HepG2 (cell line): ENCODE results near the gene YEATS2. TPM values are rescaled to one million over a fixed set of nuclear protein-coding genes. Genes with fewer than 3 reads are reported as not detected.

ENCODE experiments used
- ATAC-seq: fragments of 200-7000 bp; cut with Tn5 transposase; 3 replicates; pipeline ENCODE4 v1.9.1; 2020; ENCODE audit warnings: mild to moderate bottlenecking, moderate library complexity
- BruUV-seq: library from RNA; stranded (reverse); fragments of 400-500 nt; replicated peaks from 2 replicates; lab custom pipeline; 2021; lab: Mats Ljungman, UMichigan
- CTCF ChIA-PET: fragments of 300-600 bp; formaldehyde crosslinking; extraction: SDS; loops from one replicate; lab custom pipeline; 2021; ENCODE audit warnings: low total read pairs, inconsistent platforms, low intra/inter-chr PET ratio; lab: Yijun Ruan, JAX
- POLR2A ChIA-PET: fragments of 350-600 bp; sonication (Branson Sonifier 250); formaldehyde crosslinking; loops from one replicate; lab custom pipeline; 2020; ENCODE audit warnings: antibody characterized with exemption, inconsistent platforms; lab: Yijun Ruan, JAX
- DNase-seq: peaks from one replicate; pipeline ENCODE4 v3.0.0-alpha.2; 2015; ENCODE audit warnings: low spot score
- FAIRE-seq: peaks from 3 replicates; lab custom pipeline; 2011; peaks lifted over from hg19 to GRCh38; lab: Jason Lieb, UNC
- H2AFZ ChIP-seq: one replicate; pipeline ENCODE4 v1.6.1; 2011; ENCODE audit warnings: low read length, inconsistent platforms
- H3K27ac ChIP-seq: fragments of 300-600 bp; 3 replicates; pipeline ENCODE4 v1.8.0; 2011; ENCODE audit warnings: mixed run types, mild to moderate bottlenecking, mixed read lengths, low read length, inconsistent platforms; ENCODE audit not compliant: insufficient read depth; ENCODE audit errors: extremely low read length
- H3K27me3 ChIP-seq, 2 experiments: fragments of 200-600 bp in 1 of 2; 2 replicates in 1 of 2; 3 replicates in 1 of 2; pipeline versions ENCODE4 v1.6.0 to v1.8.0; 2011; ENCODE audit warnings: low read length in 2 of 2, mild to moderate bottlenecking in 2 of 2, moderate library complexity in 2 of 2, inconsistent platforms in 1 of 2; ENCODE audit not compliant: insufficient read depth in 2 of 2, control insufficient read depth in 1 of 2
- H3K36me3 ChIP-seq, 2 experiments: fragments of 200-600 bp in 1 of 2; replicated peaks in 1 of 2; 2 replicates in 1 of 2; 3 replicates in 1 of 2; pipeline versions ENCODE4 v1.5.1 to v1.8.0; 2011; ENCODE audit warnings: low read length in 2 of 2, inconsistent platforms in 1 of 2; ENCODE audit not compliant: insufficient read depth in 2 of 2, control insufficient read depth in 1 of 2
- H3K4me1 ChIP-seq: 2 replicates; pipeline ENCODE4 v1.5.1; 2012; ENCODE audit warnings: low read length, inconsistent platforms; ENCODE audit not compliant: insufficient read depth
- H3K4me2 ChIP-seq: 2 replicates; pipeline ENCODE4 v1.6.0; 2011; ENCODE audit warnings: low read depth, low read length, inconsistent platforms
- H3K4me3 ChIP-seq, 3 experiments: fragments of 200-600 bp in 1 of 3; sonication (generic), shearing (Covaris generic) in 1 of 3; replicated peaks in 1 of 3; 2 replicates each; pipeline ENCODE4 v1.5.1; 2011 to 2016; ENCODE audit warnings: low read length in 3 of 3, inconsistent platforms in 2 of 3, low read depth in 2 of 3, mild to moderate bottlenecking in 2 of 3, control low read depth in 1 of 3, mixed read lengths in 1 of 3; ENCODE audit not compliant: insufficient read depth in 1 of 3
- H3K79me2 ChIP-seq: one replicate; pipeline ENCODE4 v1.6.1; 2011; ENCODE audit warnings: low read length, inconsistent platforms; ENCODE audit not compliant: insufficient read depth
- H3K9ac ChIP-seq: 2 replicates; pipeline ENCODE4 v1.6.0; 2011; ENCODE audit warnings: mild to moderate bottlenecking, low read depth, low read length, inconsistent platforms; ENCODE audit not compliant: insufficient read depth
- H3K9me3 ChIP-seq: 2 replicates; pipeline ENCODE4 v1.5.1; 2012; ENCODE audit warnings: mild to moderate bottlenecking, low read length
- H4K20me1 ChIP-seq: 2 replicates; pipeline ENCODE4 v1.6.0; 2011; ENCODE audit warnings: inconsistent platforms, mild to moderate bottlenecking, low read length, moderate library complexity; ENCODE audit not compliant: insufficient read depth
- ELF1 ChIP-seq: sonication (generic); formaldehyde crosslinking; IDR thresholded peaks from 2 replicates; pipeline ENCODE4 v1.4.0; 2020; ENCODE audit warnings: missing genetic modification reagents
- MEF2D ChIP-seq: sonication (generic); formaldehyde crosslinking; IDR thresholded peaks from 2 replicates; pipeline ENCODE4 v1.5.1; 2020; ENCODE audit warnings: mild to moderate bottlenecking, missing genetic modification reagents
- NCOA1 ChIP-seq: sonication (generic); formaldehyde crosslinking; IDR thresholded peaks from 2 replicates; pipeline ENCODE4 v1.9.0; 2021; ENCODE audit warnings: missing genetic modification reagents
- NR2C2 ChIP-seq: sonication (generic); formaldehyde crosslinking; IDR thresholded peaks from 2 replicates; pipeline ENCODE4 v1.4.0; 2020; ENCODE audit warnings: missing genetic modification reagents, mild to moderate bottlenecking, moderate library complexity, borderline replicate concordance
- REPIN1 ChIP-seq: sonication (generic); formaldehyde crosslinking; IDR thresholded peaks from 2 replicates; pipeline ENCODE4 v1.8.0; 2022; ENCODE audit warnings: missing genetic modification reagents, low read depth, mild to moderate bottlenecking, borderline replicate concordance
- ZNF556 ChIP-seq: sonication (generic); formaldehyde crosslinking; IDR thresholded peaks from 2 replicates; pipeline ENCODE4 v1.4.0; 2020; ENCODE audit warnings: mild to moderate bottlenecking, missing genetic modification reagents, borderline replicate concordance
- ZNF615 ChIP-seq: sonication (generic); formaldehyde crosslinking; IDR thresholded peaks from 2 replicates; pipeline ENCODE4 v1.5.0; 2020; ENCODE audit warnings: mild to moderate bottlenecking, missing genetic modification reagents, borderline replicate concordance
- WGBS: methylation state at CpG from one replicate; pipeline ENCODE4 v1.1.6; 2017; ENCODE audit warnings: low lambda C conversion rate; 5-methylcytosine and 5-hydroxymethylcytosine counted together
- in situ Hi-C: cut with HindIII; loops from 2 replicates; pipeline ENCODE4 v1.10.0; 2017; ENCODE audit warnings: low pct_unique_long_range_greater_than_20kb; ENCODE audit not compliant: extremely low pct_ligation_motif_present
- intact Hi-C: fragments of 100-400 bp; cut with micrococcal nuclease; formaldehyde crosslinking; loops from one replicate; pipeline ENCODE4 v1.10.0; 2022; ENCODE audit not compliant: unreplicated experiment
- polyA plus RNA-seq, 8 experiments: library from polyadenylated mRNA; depleted of rRNA in 3 of 8; stranded (reverse) in 7 of 8; unstranded in 1 of 8; fragments of >200 nt; fragmentation: Illumina TruSeq in 4 of 8; extraction: Trizol in 4 of 8; gene quantifications; 2 replicates each; pipeline versions ENCODE4 v1.2.1 to v1.2.3, GENCODE V29; 2011 to 2016; ENCODE audit warnings: low read depth in 4 of 8, missing spikeins in 1 of 8, mixed read lengths in 1 of 8; ENCODE audit not compliant: insufficient read depth in 1 of 8
- total RNA-seq, 5 experiments: library from RNA; depleted of rRNA; stranded (reverse); fragments of >200 nt; fragmentation: Illumina TruSeq; extraction: Trizol; gene quantifications; 2 replicates each; pipeline ENCODE4 v1.2.3, GENCODE V29; 2016; ENCODE audit warnings: low read depth in 1 of 5
- TF ChIP-seq, protein P1 (sequence below): sonication (generic); formaldehyde crosslinking; IDR thresholded peaks from 2 replicates; pipeline ENCODE4 v1.5.0; 2020; ENCODE audit warnings: missing genetic modification reagents, mild to moderate bottlenecking, borderline replicate concordance
- TF ChIP-seq, protein P2 (sequence below): IDR thresholded peaks from 2 replicates; pipeline ENCODE4 v1.6.1; 2016; ENCODE audit warnings: low read depth
- TF ChIP-seq, protein P3 (sequence below), 2 experiments: sonication (generic) in 1 of 2; formaldehyde crosslinking in 1 of 2; IDR thresholded peaks; 2 replicates each; pipeline versions ENCODE4 v1.4.0 to v1.6.1; 2018 to 2020; ENCODE audit warnings: missing genetic modification reagents in 2 of 2, borderline replicate concordance in 1 of 2, low read depth in 1 of 2, mild to moderate bottlenecking in 1 of 2, missing biosample characterization in 1 of 2
- TF ChIP-seq, protein P4 (sequence below): IDR thresholded peaks from 2 replicates; pipeline ENCODE4 v1.6.1; 2016; ENCODE audit warnings: missing compliant biosample characterization, missing genetic modification reagents, borderline replicate concordance

The YEATS2 gene
- total and polyA plus RNA-seq, 2 of the 13 experiments (the other 11 are each of a cell fraction or from before 2014, with no cell fraction given): 18.6 to 33.7 TPM

DNA sequence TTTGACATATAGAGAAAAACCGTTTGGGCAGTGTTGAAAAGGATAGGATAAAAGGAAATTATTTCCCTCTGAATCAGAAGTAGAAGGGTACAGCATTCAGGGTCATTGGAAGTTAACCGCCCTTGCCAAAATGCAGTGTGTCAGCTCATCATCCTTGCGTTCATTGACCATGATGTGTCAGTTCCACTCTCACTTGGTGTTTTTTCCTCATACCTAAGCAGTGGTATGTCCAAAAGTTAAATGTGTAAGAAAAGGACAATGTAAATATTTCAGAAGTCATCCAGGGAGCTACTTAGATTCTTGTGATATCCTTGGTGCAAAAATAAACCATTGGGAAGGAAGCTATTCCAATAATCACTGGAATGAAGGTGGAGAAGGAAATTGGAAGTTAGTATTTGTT, 77.0 kb downstream of the YEATS2 start:
- no peak for ATAC-seq
- H4K20me1 ChIP-seq: no peaks in the 10 kb centered on the region
- in situ Hi-C loops: no loop called here

DNA sequence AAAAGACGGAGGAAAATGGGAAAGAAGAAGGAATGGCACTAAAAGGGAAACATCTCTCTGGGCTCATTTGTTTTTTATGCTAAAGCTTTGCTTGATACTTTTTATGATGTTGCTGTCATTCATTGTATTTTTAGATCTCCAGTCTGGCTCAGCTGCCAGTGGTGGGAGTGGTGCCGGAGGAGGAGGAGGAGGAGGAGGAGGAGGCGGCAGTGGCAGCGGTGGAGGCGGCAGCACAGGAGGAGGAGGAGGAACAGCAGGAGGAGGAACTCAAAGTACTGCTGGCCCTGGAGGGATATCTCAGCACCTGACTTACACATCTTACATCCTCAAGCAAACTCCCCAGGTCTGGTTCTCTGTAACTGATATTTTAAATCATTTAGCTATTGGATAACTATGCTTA, 78.2 kb downstream of the YEATS2 start:
- no peak for ATAC-seq
- POLR2A ChIA-PET: no interaction called here
- TF ChIP-seq, protein P1, sequence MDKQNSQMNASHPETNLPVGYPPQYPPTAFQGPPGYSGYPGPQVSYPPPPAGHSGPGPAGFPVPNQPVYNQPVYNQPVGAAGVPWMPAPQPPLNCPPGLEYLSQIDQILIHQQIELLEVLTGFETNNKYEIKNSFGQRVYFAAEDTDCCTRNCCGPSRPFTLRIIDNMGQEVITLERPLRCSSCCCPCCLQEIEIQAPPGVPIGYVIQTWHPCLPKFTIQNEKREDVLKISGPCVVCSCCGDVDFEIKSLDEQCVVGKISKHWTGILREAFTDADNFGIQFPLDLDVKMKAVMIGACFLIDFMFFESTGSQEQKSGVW: no peak
- TF ChIP-seq, protein P2, sequence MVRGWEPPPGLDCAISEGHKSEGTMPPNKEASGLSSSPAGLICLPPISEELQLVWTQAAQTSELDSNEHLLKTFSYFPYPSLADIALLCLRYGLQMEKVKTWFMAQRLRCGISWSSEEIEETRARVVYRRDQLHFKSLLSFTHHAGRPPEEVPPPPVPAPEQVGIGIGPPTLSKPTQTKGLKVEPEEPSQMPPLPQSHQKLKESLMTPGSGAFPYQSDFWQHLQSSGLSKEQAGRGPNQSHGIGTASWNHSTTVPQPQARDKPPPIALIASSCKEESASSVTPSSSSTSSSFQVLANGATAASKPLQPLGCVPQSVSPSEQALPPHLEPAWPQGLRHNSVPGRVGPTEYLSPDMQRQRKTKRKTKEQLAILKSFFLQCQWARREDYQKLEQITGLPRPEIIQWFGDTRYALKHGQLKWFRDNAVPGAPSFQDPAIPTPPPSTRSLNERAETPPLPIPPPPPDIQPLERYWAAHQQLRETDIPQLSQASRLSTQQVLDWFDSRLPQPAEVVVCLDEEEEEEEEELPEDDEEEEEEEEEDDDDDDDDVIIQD (CRISPR knock-in tag): no peak
- TF ChIP-seq, protein P3, sequence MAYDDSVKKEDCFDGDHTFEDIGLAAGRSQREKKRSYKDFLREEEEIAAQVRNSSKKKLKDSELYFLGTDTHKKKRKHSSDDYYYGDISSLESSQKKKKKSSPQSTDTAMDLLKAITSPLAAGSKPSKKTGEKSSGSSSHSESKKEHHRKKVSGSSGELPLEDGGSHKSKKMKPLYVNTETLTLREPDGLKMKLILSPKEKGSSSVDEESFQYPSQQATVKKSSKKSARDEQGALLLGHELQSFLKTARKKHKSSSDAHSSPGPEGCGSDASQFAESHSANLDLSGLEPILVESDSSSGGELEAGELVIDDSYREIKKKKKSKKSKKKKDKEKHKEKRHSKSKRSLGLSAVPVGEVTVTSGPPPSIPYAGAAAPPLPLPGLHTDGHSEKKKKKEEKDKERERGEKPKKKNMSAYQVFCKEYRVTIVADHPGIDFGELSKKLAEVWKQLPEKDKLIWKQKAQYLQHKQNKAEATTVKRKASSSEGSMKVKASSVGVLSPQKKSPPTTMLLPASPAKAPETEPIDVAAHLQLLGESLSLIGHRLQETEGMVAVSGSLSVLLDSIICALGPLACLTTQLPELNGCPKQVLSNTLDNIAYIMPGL (CRISPR knock-in tag; IDR thresholded peaks at IDR 0.05; ENCODE audit: borderline replicate concordance in 1 of 2, low read depth in 1 of 2): no peak
- no peak for TF ChIP-seq ZNF615
- TF ChIP-seq, protein P4, sequence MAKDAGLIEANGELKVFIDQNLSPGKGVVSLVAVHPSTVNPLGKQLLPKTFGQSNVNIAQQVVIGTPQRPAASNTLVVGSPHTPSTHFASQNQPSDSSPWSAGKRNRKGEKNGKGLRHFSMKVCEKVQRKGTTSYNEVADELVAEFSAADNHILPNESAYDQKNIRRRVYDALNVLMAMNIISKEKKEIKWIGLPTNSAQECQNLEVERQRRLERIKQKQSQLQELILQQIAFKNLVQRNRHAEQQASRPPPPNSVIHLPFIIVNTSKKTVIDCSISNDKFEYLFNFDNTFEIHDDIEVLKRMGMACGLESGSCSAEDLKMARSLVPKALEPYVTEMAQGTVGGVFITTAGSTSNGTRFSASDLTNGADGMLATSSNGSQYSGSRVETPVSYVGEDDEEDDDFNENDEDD: no peak
- no peak for TF ChIP-seq MEF2D
- no peak for TF ChIP-seq REPIN1
- TF ChIP-seq NCOA1 (CRISPR knock-in tag): no peak
- TF ChIP-seq NR2C2 (CRISPR knock-in tag): no peak
- no peak for TF ChIP-seq ELF1 (CRISPR knock-in tag)

More for the DNA sequence above, 77.0 kb downstream of the YEATS2 start:
- ChIA-PET CTCF (no interaction called here), POLR2A (no interaction called here)
- Histone ChIP-seq H3K4me2 (no peak overlapping the region), H3K4me1 (no peaks in the 10 kb centered on the region), H3K36me3 (peaks cover 16 to 68% of the 10 kb centered on the region in 2 experiments), H3K27me3 (no peaks in the 10 kb centered on the region), H3K9me3 (no peaks in the 10 kb centered on the region), H3K27ac (no peak overlapping the region), H3K79me2 (no peaks in the 10 kb centered on the region), H3K4me3 (no peak overlapping the region), H2AFZ (no peak overlapping the region), H3K9ac (no peak overlapping the region)
- intact Hi-C loops: no loop called here
- no peak for TF ChIP-seq ZNF556 (CRISPR knock-in tag)
- WGBS: 82% methylated on average over 3 of the region's 3 CpGs
- FAIRE-seq (no peak), DNase-seq (no peak)
- no TSS peak for BruUV-seq

More for the DNA sequence above, 78.2 kb downstream of the YEATS2 start:
- Histone ChIP-seq H3K27ac (no peak overlapping the region), H3K9me3 (no peaks in the 10 kb centered on the region), H3K9ac (no peak overlapping the region), H2AFZ (no peak overlapping the region), H3K79me2 (no peaks in the 10 kb centered on the region), H4K20me1 (no peaks in the 10 kb centered on the region), H3K36me3 (peaks cover 20 to 74% of the 10 kb centered on the region in 2 experiments), H3K4me3 (no peak overlapping the region), H3K4me2 (no peak overlapping the region), H3K4me1 (no peaks in the 10 kb centered on the region), H3K27me3 (no peaks in the 10 kb centered on the region)
- intact Hi-C loops (no loop called here), in situ Hi-C loops (no loop called here)
- WGBS: 95% methylated on average over 5 of the region's 5 CpGs
- DNase-seq: no peak
- BruUV-seq: no TSS peak
- CTCF ChIA-PET: no interaction called here
- FAIRE-seq: no peak
